Neural cell (in vitro differentiated cells): ENCODE measurements around the gene TLCD3A. TPM values are rescaled to one million over a fixed set of nuclear protein-coding genes. Genes with fewer than 3 reads are reported as not detected.
A peak's percentile ranks its signal among the peaks of the same experiment; 100 is the strongest.
"Not testable (repeated sequence)": the region's sequence is repeated elsewhere in the genome, so short reads cannot be mapped to it uniquely, and the experiment has no call there.

Source experiments
- H2AFZ ChIP-seq: fragments of 200-600, 300-800 bp; sonication (generic), shearing (Covaris generic); 2 replicates; pipeline ENCODE4 v1.6.0; 2014; ENCODE audit warnings: low read depth, mild to moderate bottlenecking, antibody characterized with exemption, low read length, moderate library complexity
- H3F3A ChIP-seq: fragments of 200-600 bp; shearing (Covaris generic); 2 replicates; pipeline ENCODE4 v1.6.1; 2016; ENCODE audit warnings: mild to moderate bottlenecking, moderate library complexity, mixed read lengths, antibody characterized with exemption, low read length; ENCODE audit not compliant: insufficient read depth, poor library complexity, severe bottlenecking
- H3K27ac ChIP-seq: fragments of 200-600, 300-800 bp; sonication (generic), shearing (Covaris generic); 2 replicates; pipeline ENCODE4 v1.5.1; 2014; ENCODE audit warnings: mild to moderate bottlenecking, low read length, moderate library complexity
- H3K27me3 ChIP-seq: fragments of 300-800, 200-600 bp; sonication (generic), shearing (Covaris generic); 2 replicates; pipeline ENCODE4 v1.6.0; 2014; ENCODE audit warnings: mild to moderate bottlenecking, low read depth, low read length, moderate library complexity; ENCODE audit not compliant: insufficient read depth
- H3K36me3 ChIP-seq: fragments of 300-800, 200-600 bp; sonication (generic), shearing (Covaris generic); 2 replicates; pipeline ENCODE4 v1.5.1; 2014; ENCODE audit warnings: mild to moderate bottlenecking, antibody characterized with exemption, low read length, moderate library complexity; ENCODE audit not compliant: insufficient read depth
- H3K4me2 ChIP-seq: fragments of 300-800, 200-600 bp; sonication (generic), shearing (Covaris generic); 2 replicates; pipeline ENCODE4 v1.6.0; 2014; ENCODE audit warnings: mild to moderate bottlenecking, low read length
- H3K4me3 ChIP-seq: fragments of 300-800, 200-600 bp; sonication (generic), shearing (Covaris generic); 2 replicates; pipeline ENCODE4 v1.5.1; 2014; ENCODE audit warnings: mild to moderate bottlenecking, low read length, moderate library complexity
- H3K79me2 ChIP-seq: fragments of 200-600 bp; shearing (Covaris generic); replicated peaks from 2 replicates; pipeline ENCODE4 v1.6.0; 2014; ENCODE audit warnings: mild to moderate bottlenecking, low read length, moderate library complexity; ENCODE audit not compliant: insufficient read depth
- H3K9ac ChIP-seq: fragments of 300-800, 200-600 bp; sonication (generic), shearing (Covaris generic); 2 replicates; pipeline ENCODE4 v1.6.1; 2016; ENCODE audit warnings: mild to moderate bottlenecking, low read length, mixed read lengths
- H3K9me2 ChIP-seq: fragments of 200-600 bp; shearing (Covaris generic); 2 replicates; pipeline ENCODE4 v1.6.1; 2016; ENCODE audit warnings: mild to moderate bottlenecking, low read length, mixed read lengths; ENCODE audit not compliant: insufficient read depth
- H3K9me3 ChIP-seq: fragments of 200-600, 300-800 bp; sonication (generic), shearing (Covaris generic); 2 replicates; pipeline ENCODE4 v1.6.1; 2016; ENCODE audit warnings: mild to moderate bottlenecking, mixed run types, low read length, moderate library complexity, mixed read lengths
- H4K20me1 ChIP-seq: fragments of 200-600 bp; shearing (Covaris generic); 2 replicates; pipeline ENCODE4 v1.6.1; 2016; ENCODE audit warnings: mild to moderate bottlenecking, mixed run types; ENCODE audit not compliant: insufficient read depth
- EP300 ChIP-seq: fragments of 450-650 bp; conservative IDR thresholded peaks from 2 replicates; pipeline ENCODE4 v1.6.1; 2014; ENCODE audit warnings: antibody characterized with exemption, mild to moderate bottlenecking, moderate library complexity; ENCODE audit not compliant: poor library complexity, severe bottlenecking
- EZH2 ChIP-seq: fragments of 200-600, 300-800 bp; shearing (Covaris generic), sonication (generic); IDR thresholded peaks from 2 replicates; pipeline ENCODE4 v1.6.1; 2014; ENCODE audit warnings: antibody characterized with exemption, low read length, borderline replicate concordance, mild to moderate bottlenecking; ENCODE audit not compliant: insufficient read depth, poor library complexity, severe bottlenecking
- MXI1 ChIP-seq: fragments of 450-650 bp; conservative IDR thresholded peaks from 2 replicates; pipeline ENCODE4 v1.6.1; 2014; ENCODE audit warnings: antibody characterized with exemption, mild to moderate bottlenecking; ENCODE audit not compliant: poor library complexity, severe bottlenecking
- POLR2AphosphoS5 ChIP-seq: IDR thresholded peaks from 2 replicates; pipeline ENCODE4 v1.6.1; 2012
- RAD21 ChIP-seq: fragments of 450-650 bp; conservative IDR thresholded peaks from 2 replicates; pipeline ENCODE4 v1.6.1; 2014; ENCODE audit warnings: antibody characterized with exemption, mild to moderate bottlenecking, moderate library complexity
- SMC3 ChIP-seq: fragments of 450-650 bp; conservative IDR thresholded peaks from 2 replicates; pipeline ENCODE4 v1.6.1; 2014; ENCODE audit warnings: antibody characterized with exemption, mild to moderate bottlenecking, moderate library complexity; ENCODE audit not compliant: poor library complexity
- TAF1 ChIP-seq: IDR thresholded peaks from 2 replicates; pipeline ENCODE4 v1.6.1; 2012; ENCODE audit warnings: low read depth
- polyA plus RNA-seq: library from polyadenylated mRNA; depleted of rRNA; stranded (reverse); fragments of >200 nt; gene quantifications from 2 replicates; pipeline ENCODE4 v1.2.3, GENCODE V29; 2014
- TF ChIP-seq, protein P1 (sequence below): fragments of 450-650 bp; IDR thresholded peaks from 2 replicates; pipeline ENCODE4 v1.5.1; 2014; ENCODE audit warnings: antibody characterized with exemption, mild to moderate bottlenecking, moderate library complexity; ENCODE audit not compliant: poor library complexity, severe bottlenecking
- TF ChIP-seq, protein P2 (sequence below): IDR thresholded peaks from 2 replicates; pipeline ENCODE4 v1.6.1; 2012; ENCODE audit warnings: borderline replicate concordance

TLCD3A gene
- polyA plus RNA-seq, 1 donor from 2014 or later = 17.0 TPM

DNA sequence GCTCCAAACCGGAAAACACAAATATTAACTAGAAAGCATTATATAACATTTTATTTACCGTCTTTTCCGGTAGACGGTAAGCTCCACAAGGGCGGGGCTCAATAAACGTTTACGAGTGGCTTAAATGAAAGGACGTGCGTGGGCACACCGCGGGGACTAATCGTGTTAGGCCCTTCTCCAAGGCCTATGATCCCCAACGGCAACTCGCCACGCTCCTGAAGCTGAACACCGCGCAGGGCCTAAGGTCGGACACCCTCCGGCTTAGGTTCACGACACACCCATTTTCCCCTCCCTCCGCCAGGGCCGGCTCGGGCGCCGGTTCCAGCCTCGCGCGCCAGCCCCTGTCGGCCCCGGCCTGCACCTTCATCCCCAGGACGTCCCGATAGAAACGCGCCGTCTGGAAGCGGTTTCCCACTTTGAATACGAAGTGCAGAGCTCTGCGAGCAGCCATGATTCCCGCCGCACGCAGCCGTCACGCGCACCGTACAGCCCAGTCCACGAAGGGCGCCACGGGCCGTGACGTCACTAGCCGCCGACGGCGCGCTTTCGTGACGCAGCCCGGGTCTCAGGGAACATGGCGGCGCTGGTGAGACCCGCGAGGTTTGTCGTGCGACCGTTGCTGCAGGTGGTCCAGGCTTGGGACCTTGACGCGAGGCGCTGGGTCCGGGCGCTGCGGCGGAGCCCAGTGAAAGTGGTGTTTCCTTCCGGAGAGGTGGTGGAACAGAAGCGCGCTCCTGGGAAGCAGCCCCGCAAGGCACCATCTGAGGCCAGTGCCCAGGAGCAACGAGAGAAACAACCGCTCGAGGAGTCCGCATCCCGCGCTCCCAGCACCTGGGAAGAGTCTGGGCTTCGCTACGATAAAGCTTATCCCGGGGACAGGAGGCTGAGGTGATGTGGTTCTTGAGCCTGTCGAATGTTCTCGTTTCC is 49.7 kb downstream of the TLCD3A start, which contains the start of the genes GLOD4 and MRM3:
TSS of gene GLOD4 (minus strand) at position 476 of the 927 bp plus-strand sequence. CDS start at position 451, 25 bp downstream.
TSS of gene MRM3 (plus strand) at position 549 of the 927 bp plus-strand sequence. CDS start at position 575, 26 bp downstream.
- H2AFZ ChIP-seq = peak within 1 kb of the TSS; percentile 69
- peak within 1 kb of the TSS; percentile 96 for H3K4me3 ChIP-seq
- H3K36me3 ChIP-seq = no peaks in the 10 kb centered on the region
- no peaks in the 10 kb centered on the region for H3F3A ChIP-seq
- H3K9me2 ChIP-seq = no peaks in the 10 kb centered on the region
- H3K9ac ChIP-seq = peak within 1 kb of the TSS; percentile 81
- H3K27me3 ChIP-seq = no peaks in the 10 kb centered on the region
- peaks cover 46% of the 10 kb centered on the region for H3K79me2 ChIP-seq
- peak within 1 kb of the TSS; percentile 76 for H3K27ac ChIP-seq
- H3K4me2 ChIP-seq = peak within 1 kb of the TSS; percentile 91
- no peaks in the 10 kb centered on the region for H3K9me3 ChIP-seq
- TF ChIP-seq, protein P1, sequence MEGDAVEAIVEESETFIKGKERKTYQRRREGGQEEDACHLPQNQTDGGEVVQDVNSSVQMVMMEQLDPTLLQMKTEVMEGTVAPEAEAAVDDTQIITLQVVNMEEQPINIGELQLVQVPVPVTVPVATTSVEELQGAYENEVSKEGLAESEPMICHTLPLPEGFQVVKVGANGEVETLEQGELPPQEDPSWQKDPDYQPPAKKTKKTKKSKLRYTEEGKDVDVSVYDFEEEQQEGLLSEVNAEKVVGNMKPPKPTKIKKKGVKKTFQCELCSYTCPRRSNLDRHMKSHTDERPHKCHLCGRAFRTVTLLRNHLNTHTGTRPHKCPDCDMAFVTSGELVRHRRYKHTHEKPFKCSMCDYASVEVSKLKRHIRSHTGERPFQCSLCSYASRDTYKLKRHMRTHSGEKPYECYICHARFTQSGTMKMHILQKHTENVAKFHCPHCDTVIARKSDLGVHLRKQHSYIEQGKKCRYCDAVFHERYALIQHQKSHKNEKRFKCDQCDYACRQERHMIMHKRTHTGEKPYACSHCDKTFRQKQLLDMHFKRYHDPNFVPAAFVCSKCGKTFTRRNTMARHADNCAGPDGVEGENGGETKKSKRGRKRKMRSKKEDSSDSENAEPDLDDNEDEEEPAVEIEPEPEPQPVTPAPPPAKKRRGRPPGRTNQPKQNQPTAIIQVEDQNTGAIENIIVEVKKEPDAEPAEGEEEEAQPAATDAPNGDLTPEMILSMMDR = peak; percentile 35
- peak; percentile 44 for TF ChIP-seq TAF1
- peak; percentile 98 for TF ChIP-seq MXI1
- TF ChIP-seq SMC3 = peak; percentile 63
- TF ChIP-seq EP300 = peak; percentile 72
- TF ChIP-seq POLR2AphosphoS5 = peak; percentile 96
- TF ChIP-seq EZH2 = no peak
- TF ChIP-seq, protein P2, sequence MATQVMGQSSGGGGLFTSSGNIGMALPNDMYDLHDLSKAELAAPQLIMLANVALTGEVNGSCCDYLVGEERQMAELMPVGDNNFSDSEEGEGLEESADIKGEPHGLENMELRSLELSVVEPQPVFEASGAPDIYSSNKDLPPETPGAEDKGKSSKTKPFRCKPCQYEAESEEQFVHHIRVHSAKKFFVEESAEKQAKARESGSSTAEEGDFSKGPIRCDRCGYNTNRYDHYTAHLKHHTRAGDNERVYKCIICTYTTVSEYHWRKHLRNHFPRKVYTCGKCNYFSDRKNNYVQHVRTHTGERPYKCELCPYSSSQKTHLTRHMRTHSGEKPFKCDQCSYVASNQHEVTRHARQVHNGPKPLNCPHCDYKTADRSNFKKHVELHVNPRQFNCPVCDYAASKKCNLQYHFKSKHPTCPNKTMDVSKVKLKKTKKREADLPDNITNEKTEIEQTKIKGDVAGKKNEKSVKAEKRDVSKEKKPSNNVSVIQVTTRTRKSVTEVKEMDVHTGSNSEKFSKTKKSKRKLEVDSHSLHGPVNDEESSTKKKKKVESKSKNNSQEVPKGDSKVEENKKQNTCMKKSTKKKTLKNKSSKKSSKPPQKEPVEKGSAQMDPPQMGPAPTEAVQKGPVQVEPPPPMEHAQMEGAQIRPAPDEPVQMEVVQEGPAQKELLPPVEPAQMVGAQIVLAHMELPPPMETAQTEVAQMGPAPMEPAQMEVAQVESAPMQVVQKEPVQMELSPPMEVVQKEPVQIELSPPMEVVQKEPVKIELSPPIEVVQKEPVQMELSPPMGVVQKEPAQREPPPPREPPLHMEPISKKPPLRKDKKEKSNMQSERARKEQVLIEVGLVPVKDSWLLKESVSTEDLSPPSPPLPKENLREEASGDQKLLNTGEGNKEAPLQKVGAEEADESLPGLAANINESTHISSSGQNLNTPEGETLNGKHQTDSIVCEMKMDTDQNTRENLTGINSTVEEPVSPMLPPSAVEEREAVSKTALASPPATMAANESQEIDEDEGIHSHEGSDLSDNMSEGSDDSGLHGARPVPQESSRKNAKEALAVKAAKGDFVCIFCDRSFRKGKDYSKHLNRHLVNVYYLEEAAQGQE = no peak
- peak; percentile 41 for TF ChIP-seq RAD21
- no peaks in the 10 kb centered on the region for H4K20me1 ChIP-seq

DNA sequence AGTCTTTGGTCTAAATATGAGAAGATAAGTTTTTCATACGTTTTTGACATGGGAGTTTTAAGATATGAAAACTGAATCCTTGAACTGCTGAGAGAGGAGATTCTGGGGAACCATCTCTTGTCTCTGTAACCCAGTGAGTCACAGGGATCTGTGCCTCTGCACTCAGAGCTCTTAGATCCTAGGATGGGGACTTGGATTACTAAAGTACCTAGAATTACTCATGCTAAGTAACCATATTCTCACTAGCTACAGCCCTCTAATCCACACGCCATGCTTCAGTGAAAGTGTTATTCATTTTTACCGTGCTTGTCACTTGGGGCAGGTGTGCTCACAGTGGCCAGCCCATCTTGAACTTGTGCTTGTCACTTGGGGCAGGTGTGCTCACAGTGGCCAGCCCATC is 51.7 kb downstream of the TLCD3A start:
- H3K4me2 ChIP-seq = no peak overlapping the region
- H2AFZ ChIP-seq = no peak overlapping the region
- no peak overlapping the region for H3K27ac ChIP-seq
- no peaks in the 10 kb centered on the region for H4K20me1 ChIP-seq
- H3K27me3 ChIP-seq = no peaks in the 10 kb centered on the region
- no peaks in the 10 kb centered on the region for H3F3A ChIP-seq
- no peaks in the 10 kb centered on the region for H3K9me3 ChIP-seq
- no peak overlapping the region for H3K9ac ChIP-seq
- no peaks in the 10 kb centered on the region for H3K9me2 ChIP-seq
- no peaks in the 10 kb centered on the region for H3K36me3 ChIP-seq
- H3K4me3 ChIP-seq = peak overlapping the region; percentile 96
- TF ChIP-seq, protein P2 = no peak
- TF ChIP-seq EZH2 (no peak), MXI1 (no peak)
- peaks cover 46% of the 10 kb centered on the region for H3K79me2 ChIP-seq

DNA sequence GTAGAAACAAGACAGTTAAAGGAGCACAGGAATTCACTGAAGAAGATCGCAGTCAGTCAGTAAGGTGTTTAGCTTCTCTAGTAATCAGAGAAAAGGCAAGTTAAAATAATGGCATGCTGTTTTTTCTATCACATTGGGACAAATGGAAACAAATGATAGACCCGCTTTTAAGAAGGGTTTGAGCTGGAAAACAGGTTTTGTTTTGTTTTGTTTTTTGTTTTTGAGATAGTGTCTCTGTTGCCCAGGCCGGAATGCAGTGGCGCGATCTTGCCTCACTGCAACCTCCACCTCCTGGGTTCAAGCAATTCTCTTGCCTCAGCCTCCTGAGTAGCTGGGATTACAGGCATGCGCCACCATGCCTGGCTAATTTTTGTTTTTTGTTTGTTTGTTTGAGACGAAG is 53.5 kb downstream of the TLCD3A start:
- not testable (repeated sequence) for H3F3A ChIP-seq, H3K9ac ChIP-seq, H4K20me1 ChIP-seq, H3K27me3 ChIP-seq, H3K4me2 ChIP-seq, H3K27ac ChIP-seq, H3K9me3 ChIP-seq, H3K9me2 ChIP-seq, H2AFZ ChIP-seq, H3K4me3 ChIP-seq, H3K36me3 ChIP-seq
- peaks cover 37% of the 10 kb centered on the region for H3K79me2 ChIP-seq
